K562 (cell line): ENCODE results near the gene DISC1. TPM values are rescaled to one million over a fixed set of nuclear protein-coding genes. Genes with fewer than 3 reads are reported as not detected.

Source experiments
- ADNP ChIP-seq: fragments of 200-800 bp; sonication (Bioruptor generic); IDR thresholded peaks from 2 replicates; pipeline ENCODE4 v1.6.1; 2016; ENCODE audit warnings: missing genetic modification characterization, missing compliant biosample characterization
- GTF2E2 ChIP-seq: fragments of 200-800 bp; sonication (Bioruptor generic); IDR thresholded peaks from 2 replicates; pipeline ENCODE4 v1.6.1; 2016; ENCODE audit warnings: missing genetic modification characterization, missing compliant biosample characterization
- REST ChIP-seq, 2 experiments: fragments of 450-650 bp; formaldehyde crosslinking in 1 of 2; IDR thresholded peaks; 2 replicates each; pipeline versions ENCODE4 v1.4.0 to v1.6.1; 2014 to 2020; ENCODE audit warnings: mild to moderate bottlenecking in 2 of 2, borderline replicate concordance in 1 of 2, low read depth in 1 of 2
- U2AF1 ChIP-seq: fragments of 200-400 bp; formaldehyde crosslinking; optimal IDR thresholded peaks from 2 replicates; pipeline ENCODE3; 2017; ENCODE audit warnings: mild to moderate bottlenecking, low read depth, low read length, moderate library complexity
- ZNF561 ChIP-seq: fragments of 450-650 bp; formaldehyde crosslinking; conservative IDR thresholded peaks from 2 replicates; pipeline ENCODE4 v1.4.0; 2020; ENCODE audit warnings: mild to moderate bottlenecking, moderate library complexity
- ZNF740 ChIP-seq, 3 experiments: fragments of 200-800 bp in 1 of 3; sonication (Bioruptor generic) in 1 of 3; sonication (generic) in 1 of 3; formaldehyde crosslinking in 1 of 3; IDR thresholded peaks; 2 replicates each; pipeline versions ENCODE4 v1.6.1 to v1.8.0; 2016 to 2022; ENCODE audit warnings: mild to moderate bottlenecking in 2 of 3, missing compliant biosample characterization in 2 of 3, missing genetic modification characterization in 2 of 3, missing genetic modification reagents in 1 of 3
- ZNF75A ChIP-seq: fragments of 450-650 bp; formaldehyde crosslinking; IDR thresholded peaks from 2 replicates; pipeline ENCODE4 v1.4.0; 2020; ENCODE audit warnings: mild to moderate bottlenecking
- polyA plus RNA-seq, 8 experiments: library from polyadenylated mRNA; depleted of rRNA in 4 of 8; stranded (reverse) in 5 of 8; unstranded in 3 of 8; fragments of >200 nt; fragmentation: Nextera tagmentation in 2 of 8; fragmentation: Illumina TruSeq in 1 of 8; extraction: Ambion mirVana in 2 of 8; extraction: Trizol in 1 of 8; gene quantifications; 2 replicates each; pipeline versions ENCODE4 v1.2.1 to v1.2.3, GENCODE V29; 2011 to 2014; ENCODE audit warnings: inconsistent platforms in 1 of 8, missing spikeins in 1 of 8
- total RNA-seq, 7 experiments: library from RNA; depleted of rRNA in 6 of 7; stranded (reverse); fragments of >200 nt in 6 of 7; fragmentation: Illumina TruSeq in 2 of 7; extraction: Trizol in 2 of 7; gene quantifications; 2 replicates each; pipeline versions ENCODE4 v1.2.1 to v1.2.3, GENCODE V29; 2011 to 2021; ENCODE audit warnings: low replicate concordance in 1 of 7

DISC1 gene
- total and polyA plus RNA-seq, 9 of the 15 experiments (the other 6 are each of a cell fraction or from before 2014, with no cell fraction given) = 0.01 to 0.11 (median 0.08) TPM; not detected in 1

- TF ChIP-seq REST (IDR thresholded peaks at IDR 0.05; ENCODE audit: borderline replicate concordance) (no peak), REST (CRISPR knock-in tag; IDR thresholded peaks at IDR 0.05; ENCODE audit: low read depth) (no peak), ZNF740 (CRISPR knock-in tag; IDR thresholded peaks at IDR 0.05) (no peak), ZNF740 (tag; IDR thresholded peaks at IDR 0.05) (no peak), GTF2E2 (tag) (no peak), U2AF1 (no peak), ADNP (tag) (no peak), ZNF75A (CRISPR knock-in tag) (no peak), ZNF561 (CRISPR knock-in tag) (no peak)
Measured at GRCh38 chr1:231899046-231899445, 272.5 kb downstream of the DISC1 start (continued).
